Ishikawa (cell line): Measurements from ENCODE around the gene ATP10D.

Experiments used
- CREB1 ChIP-seq: IDR thresholded peaks from 2 replicates; pipeline ENCODE4 v1.6.1; 2012; ENCODE audit warnings: low read depth
- EGR1 ChIP-seq: IDR thresholded peaks from 2 replicates; pipeline ENCODE4 v1.6.1; 2012
- EP300 ChIP-seq: IDR thresholded peaks from 2 replicates; pipeline ENCODE4 v1.6.1; 2012; ENCODE audit warnings: borderline replicate concordance
- NFIC ChIP-seq: IDR thresholded peaks from 2 replicates; pipeline ENCODE4 v1.6.1; 2012
- TAF1 ChIP-seq: IDR thresholded peaks from 2 replicates; pipeline ENCODE4 v1.6.1; 2012; ENCODE audit warnings: low read depth, mild to moderate bottlenecking
- YY1 ChIP-seq: IDR thresholded peaks from 2 replicates; pipeline ENCODE4 v1.6.1; 2012; ENCODE audit warnings: low read depth

DNA sequence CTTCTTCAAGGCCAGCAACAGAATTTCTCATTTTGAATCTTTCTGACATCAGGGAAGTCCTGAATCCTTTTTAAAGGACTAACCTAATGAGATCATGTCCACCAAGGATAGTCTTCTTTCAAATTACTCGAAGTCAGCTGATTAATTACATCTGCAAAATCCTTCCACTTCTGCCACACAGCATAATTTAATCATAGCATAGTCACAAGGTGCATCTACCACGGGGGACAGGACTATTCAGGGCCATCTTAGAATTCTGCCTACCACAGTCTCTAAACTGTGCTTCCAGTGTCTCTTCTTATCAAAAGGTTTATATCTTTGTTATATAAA lies 53.7 kb downstream of the ATP10D start:
- no peak for TF ChIP-seq YY1
- TF ChIP-seq CREB1 = no peak
- TF ChIP-seq EP300 = no peak
- TF ChIP-seq TAF1 = no peak
- TF ChIP-seq NFIC = no peak
- no peak for TF ChIP-seq EGR1
